Measurements from ENCODE around the gene LRFN3. TPM values are rescaled to one million over a fixed set of nuclear protein-coding genes. Genes with fewer than 3 reads are reported as not detected.
A peak's percentile ranks its signal among the peaks of the same experiment; 100 is the strongest.

The LRFN3 gene
- total RNA-seq, 1 donor from 2014 or later, result 36.0 TPM

GRCh38 chr19:35943321-35944301, 7.4 kb downstream of the LRFN3 start:
- no peaks in the 10 kb centered on the region for H3K27me3 Mint-ChIP-seq (ENCODE audit: low read depth)
- peaks cover 11% of the 10 kb centered on the region for H3K4me1 Mint-ChIP-seq
- H3K4me3 Mint-ChIP-seq, result peak overlapping the region; percentile 35
- no peak for TF ChIP-seq CTCF (conservative IDR thresholded peaks at IDR 0.05)
- no peak overlapping the region for H3K27ac Mint-ChIP-seq (ENCODE audit: unreplicated experiment)
- no peaks in the 10 kb centered on the region for H3K9me3 Mint-ChIP-seq
- DNase-seq (ENCODE audit: low read depth, low spot score), result no peak
- peaks cover 6% of the 10 kb centered on the region for H3K36me3 Mint-ChIP-seq (ENCODE audit: low read depth)

GRCh38 chr19:35944556-35944955, 8.4 kb downstream of the LRFN3 start:
- H3K4me3 Mint-ChIP-seq, result no peak overlapping the region
- H3K4me1 Mint-ChIP-seq, result peaks cover 7% of the 10 kb centered on the region
- no peak for DNase-seq (ENCODE audit: low read depth, low spot score)
- no peaks in the 10 kb centered on the region for H3K9me3 Mint-ChIP-seq
- TF ChIP-seq CTCF (conservative IDR thresholded peaks at IDR 0.05), result no peak
- no peaks in the 10 kb centered on the region for H3K27me3 Mint-ChIP-seq (ENCODE audit: low read depth)
- peaks cover 4% of the 10 kb centered on the region for H3K36me3 Mint-ChIP-seq (ENCODE audit: low read depth)
- no peak overlapping the region for H3K27ac Mint-ChIP-seq (ENCODE audit: unreplicated experiment)

- Mint-ChIP-seq H3K27me3 (ENCODE audit: low read depth) (no peaks in the 10 kb centered on the region), H3K36me3 (ENCODE audit: low read depth) (peaks cover 4% of the 10 kb centered on the region), H3K4me1 (peaks cover 7% of the 10 kb centered on the region), H3K27ac (ENCODE audit: unreplicated experiment) (no peak overlapping the region), H3K4me3 (peak overlapping the region; percentile 19), H3K9me3 (no peaks in the 10 kb centered on the region)
- TF ChIP-seq CTCF (conservative IDR thresholded peaks at IDR 0.05), result no peak
- no peak for DNase-seq (ENCODE audit: low read depth, low spot score)
Observed at GRCh38 chr19:35945121-35945790, 9.1 kb downstream of the LRFN3 start.

- Mint-ChIP-seq H3K36me3 (ENCODE audit: low read depth) (peaks cover 4% of the 10 kb centered on the region), H3K27me3 (ENCODE audit: low read depth) (peaks cover 4% of the 10 kb centered on the region), H3K4me1 (peaks cover 1% of the 10 kb centered on the region), H3K4me3 (no peak overlapping the region), H3K9me3 (no peaks in the 10 kb centered on the region), H3K27ac (ENCODE audit: unreplicated experiment) (no peak overlapping the region)
- DNase-seq (ENCODE audit: low read depth, low spot score), result no peak
- no peak for TF ChIP-seq CTCF (conservative IDR thresholded peaks at IDR 0.05)
Observed at GRCh38 chr19:35946203-35946602, 10.0 kb downstream of the LRFN3 start.

GRCh38 chr19:35949131-35949530, 13.0 kb downstream of the LRFN3 start:
- no peaks in the 10 kb centered on the region for H3K9me3 Mint-ChIP-seq
- no peak for TF ChIP-seq CTCF (conservative IDR thresholded peaks at IDR 0.05)
- H3K27ac Mint-ChIP-seq (ENCODE audit: unreplicated experiment), result no peak overlapping the region
- H3K4me1 Mint-ChIP-seq, result no peaks in the 10 kb centered on the region
- peaks cover 1% of the 10 kb centered on the region for H3K36me3 Mint-ChIP-seq (ENCODE audit: low read depth)
- peaks cover 8% of the 10 kb centered on the region for H3K27me3 Mint-ChIP-seq (ENCODE audit: low read depth)
- DNase-seq (ENCODE audit: low read depth, low spot score), result no peak
- H3K4me3 Mint-ChIP-seq, result no peak overlapping the region

All from neural crest cell (in vitro differentiated cells).